GM12801 (cell line): ENCODE results near the gene CCL17.

Experiments used
- CTCF ChIP-seq: IDR thresholded peaks from one replicate; pipeline ENCODE4 v1.5.1; 2011; ENCODE audit warnings: control low read depth; ENCODE audit not compliant: insufficient read length; ENCODE audit errors: extremely low read depth

The CCL17 gene

GRCh38 chr16:57381791-57382534, 22.6 kb upstream of the CCL17 start:
- no peak for TF ChIP-seq CTCF

- TF ChIP-seq CTCF = no peak
These were observed 21.9 kb upstream of the CCL17 start for GRCh38 chr16:57382535-57383275.

GRCh38 chr16:57383276-57384247, 21.0 kb upstream of the CCL17 start:
- no peak for TF ChIP-seq CTCF

- no peak for TF ChIP-seq CTCF
These were observed 20.1 kb upstream of the CCL17 start for GRCh38 chr16:57384248-57385070.

GRCh38 chr16:57385083-57385482, 19.5 kb upstream of the CCL17 start:
- TF ChIP-seq CTCF = no peak

GRCh38 chr16:57386381-57386951, 18.1 kb upstream of the CCL17 start:
- no peak for TF ChIP-seq CTCF
